T-cell (primary cell): ENCODE measurements around the gene TMEM234. TPM values are rescaled to one million over a fixed set of nuclear protein-coding genes. Genes with fewer than 3 reads are reported as not detected.
A peak's percentile ranks its signal among the peaks of the same experiment; 100 is the strongest.

ENCODE experiments used
- ATAC-seq, 4 experiments: fragments of 200-7000 bp in 3 of 4; fragments of 150-1000 bp in 1 of 4; cut with Tn5 transposase; replicated peaks in 1 of 4; 1 replicate in 3 of 4; 2 replicates in 1 of 4; pipeline ENCODE4 v1.10.0; 2021; ENCODE audit warnings: moderate library complexity in 3 of 4, mild to moderate bottlenecking in 2 of 4, moderate number of reproducible peaks in 1 of 4
- CTCF ChIA-PET, 2 donors: fragments of 300-600 bp; sonication (Branson Sonifier 250); formaldehyde crosslinking; loops; one replicate each; lab custom pipeline; 2022; ENCODE audit warnings: antibody characterized with exemption in 2 of 2; lab: Charles Lee
- POLR2A ChIA-PET, 2 donors: fragments of 300-600 bp; sonication (Branson Sonifier 250); formaldehyde crosslinking; loops; one replicate each; lab custom pipeline; 2022; ENCODE audit warnings: antibody characterized with exemption in 2 of 2; lab: Charles Lee
- DNase-seq, 35 experiments: peaks; one replicate each; pipeline versions ENCODE4 v3.0.0 to v3.0.0-alpha.2; 2013 to 2023
- H3K27ac ChIP-seq: one replicate; pipeline ENCODE4 v1.5.1; 2013; ENCODE audit warnings: low read length
- H3K27me3 ChIP-seq, 2 experiments: replicated peaks in 1 of 2; 1 replicate in 1 of 2; 2 replicates in 1 of 2; pipeline versions ENCODE4 v1.6.1 to v1.7.0; 2013; ENCODE audit warnings: low read length in 1 of 2, mixed read lengths in 1 of 2; ENCODE audit not compliant: control insufficient read depth in 2 of 2, insufficient read depth in 2 of 2; ENCODE audit errors: extremely low read depth in 1 of 2
- H3K36me3 ChIP-seq, 2 donors: 1 replicate in 1 of 2; 2 replicates in 1 of 2; pipeline versions ENCODE4 v1.6.1 to v1.7.0; 2013; ENCODE audit warnings: low read length in 1 of 2; ENCODE audit not compliant: control insufficient read depth in 2 of 2, insufficient read depth in 1 of 2; ENCODE audit errors: extremely low read depth in 1 of 2
- H3K4me1 ChIP-seq, 2 experiments: 1 replicate in 1 of 2; 2 replicates in 1 of 2; pipeline versions ENCODE4 v1.6.1 to v1.7.0; 2013; ENCODE audit warnings: low read length in 2 of 2, mixed read lengths in 1 of 2; ENCODE audit not compliant: insufficient read depth in 2 of 2, control insufficient read depth in 1 of 2; ENCODE audit errors: extremely low read depth in 1 of 2
- H3K4me3 ChIP-seq, 2 donors: 1 replicate in 1 of 2; 2 replicates in 1 of 2; pipeline versions ENCODE4 v1.5.1 to v1.7.0; 2013; ENCODE audit warnings: mild to moderate bottlenecking in 2 of 2, low read length in 1 of 2, moderate library complexity in 1 of 2; ENCODE audit not compliant: control insufficient read depth in 1 of 2; ENCODE audit errors: extremely low read depth in 1 of 2
- H3K9me3 ChIP-seq: 2 replicates; pipeline ENCODE4 v1.7.0; 2013
- H3K27ac Mint-ChIP-seq, 2 donors: one replicate each; pipeline ENCODE4 v1.8.0; 2020 to 2021; ENCODE audit warnings: mild to moderate bottlenecking in 2 of 2, mixed read lengths in 2 of 2
- H3K27me3 Mint-ChIP-seq, 2 donors: one replicate each; pipeline ENCODE4 v1.8.0; 2021 to 2022; ENCODE audit warnings: mixed read lengths in 2 of 2
- H3K36me3 Mint-ChIP-seq: one replicate; pipeline ENCODE4 v1.8.0; 2021; ENCODE audit warnings: mixed read lengths
- H3K4me1 Mint-ChIP-seq, 3 donors: one replicate each; pipeline ENCODE4 v1.8.0; 2020 to 2022; ENCODE audit warnings: mixed read lengths in 3 of 3, mild to moderate bottlenecking in 1 of 3
- H3K4me3 Mint-ChIP-seq, 3 donors: one replicate each; pipeline ENCODE4 v1.8.0; 2020 to 2022; ENCODE audit warnings: mild to moderate bottlenecking in 3 of 3, mixed read lengths in 3 of 3, moderate library complexity in 3 of 3
- H3K9me3 Mint-ChIP-seq, 3 donors: one replicate each; pipeline ENCODE4 v1.8.0; 2020 to 2022; ENCODE audit warnings: mixed read lengths in 3 of 3
- WGBS: methylation state at CpG from one replicate; pipeline ENCODE4 v1.1.5; 2013; ENCODE audit warnings: missing lambda C conversion rate; ENCODE audit not compliant: insufficient coverage; 5-methylcytosine and 5-hydroxymethylcytosine counted together
- total RNA-seq, 35 experiments: library from RNA in 6 of 35; stranded (reverse) in 6 of 35; fragments of 120-200 nt in 1 of 35; gene quantifications; one replicate each; pipeline versions ENCODE4 v1.2.1 to v1.2.4 and lab custom pipeline; 2013 to 2026

TMEM234 gene
- total RNA-seq, 5 donors from 2014 or later (not counting 1 experiment from before 2014, with no cell fraction given): 14.0 to 29.6 (median 26.0) TPM

DNA sequence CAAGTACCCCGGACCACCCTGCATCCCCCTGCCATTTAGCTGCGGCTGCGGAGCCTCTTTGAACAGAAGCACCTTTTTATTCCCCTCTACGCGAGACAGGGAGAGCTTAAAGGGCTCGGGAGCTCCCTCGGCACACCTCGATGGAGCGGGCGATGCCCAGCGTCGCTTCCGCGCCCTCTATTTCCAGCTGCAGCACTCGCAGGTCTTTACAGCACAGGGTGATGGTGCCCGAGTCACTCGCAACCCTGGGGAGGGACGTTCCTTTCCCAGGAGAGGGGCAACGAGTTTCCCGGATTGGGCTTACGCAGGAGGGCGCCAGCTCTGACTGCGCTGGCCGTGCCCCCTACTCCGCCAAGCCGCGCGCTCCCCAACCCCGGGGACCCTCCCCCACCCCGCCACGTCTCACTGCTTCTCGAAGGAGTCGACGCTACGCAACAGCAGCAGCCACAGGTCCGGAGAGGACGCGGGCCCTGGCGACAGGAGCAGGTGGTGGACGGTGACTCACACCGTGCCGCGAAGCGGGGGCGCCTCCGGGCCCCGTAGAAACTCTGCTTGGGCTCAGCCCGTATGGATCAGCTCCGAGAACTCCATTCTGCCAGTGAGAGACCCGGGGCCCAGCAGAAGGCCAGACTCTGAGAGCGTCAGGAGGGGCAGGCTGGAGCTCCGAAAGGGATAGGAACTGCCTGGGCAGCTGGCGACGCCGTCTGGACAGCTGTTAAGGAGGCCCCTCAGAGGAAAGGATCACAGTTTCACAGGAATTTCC, 19.0 kb upstream of the TMEM234 start:
- Histone ChIP-seq H3K4me1 (peaks cover 5 to 30% of the 10 kb centered on the region in 2 experiments), H3K27ac (peak overlapping the region; percentile 42), H3K27me3 (no peaks in the 10 kb centered on the region), H3K36me3 (no peaks in the 10 kb centered on the region), H3K4me3 (peak overlapping the region; percentile 75 to 89), H3K9me3 (no peaks in the 10 kb centered on the region)
- Mint-ChIP-seq H3K27ac (peak overlapping the region; percentile 71 to 86), H3K27me3 (no peaks in the 10 kb centered on the region), H3K36me3 (no peaks in the 10 kb centered on the region), H3K9me3 (no peaks in the 10 kb centered on the region), H3K4me3 (peak overlapping the region; percentile 84 to 89 (median 87)), H3K4me1 (peaks cover 14 to 23% (median 22%) of the 10 kb centered on the region in 3 donors)
- POLR2A ChIA-PET: interaction anchor here (0.5 to 1.7 kb wide), 12 partner anchors 8 to 242 kb away, joined by 3 to 7 read pairs (median 4); partner anchors contain the start of genes BSDC1 (in 1 of the 2), LCK (in 1 of the 2) and MARCKSL1 (in 1 of the 2)
- ATAC-seq (peak; percentile 72 to 81 (median 76)), DNase-seq (peak in 15 of 35 experiments; percentile 10 to 61 (median 39))
- CTCF ChIA-PET: interaction anchor here (0.6 to 2.2 kb wide), 7 partner anchors 13 to 59 kb away, joined by 4 to 16 read pairs (median 7); partner anchors contain the start of gene HDAC1 (in 1 of the 2)
- WGBS: 11% methylated on average over 53 of the region's 55 CpGs

DNA sequence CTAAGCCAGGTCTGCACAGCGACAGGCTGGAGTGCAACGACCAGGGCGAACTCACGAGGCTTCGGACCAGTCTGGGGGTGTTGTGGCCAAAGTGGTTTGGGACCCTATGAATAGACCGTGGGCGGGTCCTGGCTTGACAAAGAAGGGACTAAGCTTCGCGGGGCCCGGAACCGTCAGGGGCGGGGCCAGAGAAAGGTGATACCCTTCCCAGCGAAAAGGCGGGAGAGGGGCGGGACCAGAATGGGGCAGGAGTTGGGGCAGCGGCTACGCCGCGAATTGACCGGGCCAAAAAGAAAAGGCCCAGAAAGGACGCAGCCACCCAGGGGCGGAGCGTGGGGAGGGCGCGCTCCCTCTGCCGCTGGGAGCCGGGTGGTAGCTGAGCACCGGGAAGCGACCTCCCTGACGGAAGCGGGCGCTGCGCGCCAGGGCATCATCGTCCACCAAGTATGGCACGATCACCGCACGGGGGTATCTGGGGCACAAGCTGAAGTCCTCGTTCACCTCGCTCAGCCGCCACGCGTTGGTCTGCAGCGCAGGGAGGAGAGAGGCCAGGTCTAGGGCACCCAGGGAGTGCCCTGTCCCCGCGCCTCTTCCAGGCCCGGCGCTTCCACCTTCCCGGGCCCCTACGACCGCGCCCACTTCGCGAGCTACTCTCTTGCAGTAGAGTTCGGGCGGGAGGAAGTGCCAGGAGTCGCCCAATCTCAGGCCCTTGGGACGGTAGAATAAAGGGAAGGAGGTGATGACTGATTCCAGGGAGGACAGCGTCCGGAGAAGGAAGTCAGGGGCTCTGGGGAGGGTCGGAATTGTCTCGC, 18.2 kb upstream of the TMEM234 start:
- Histone ChIP-seq H3K9me3 (no peaks in the 10 kb centered on the region), H3K4me3 (peak overlapping the region; percentile 75 to 89), H3K36me3 (no peaks in the 10 kb centered on the region), H3K27ac (peak overlapping the region; percentile 42), H3K4me1 (peaks cover 5 to 30% of the 10 kb centered on the region in 2 experiments), H3K27me3 (no peaks in the 10 kb centered on the region)
- ATAC-seq (peak; percentile 75 to 86 (median 78)), DNase-seq (peak; percentile 30 to 78 (median 58))
- peaks cover 13 to 17% (median 16%) of the 10 kb centered on the region in 3 donors for H3K4me1 Mint-ChIP-seq
- H3K4me3 Mint-ChIP-seq: peak overlapping the region; percentile 84 to 89 (median 87)
- ChIA-PET POLR2A (interaction anchor here (0.5 to 1.7 kb wide), 11 partner anchors 9 to 154 kb away, joined by 3 to 6 read pairs (median 3); partner anchors contain the start of genes MARCKSL1 (in 2 of the 2), BSDC1 (in 1 of the 2) and LCK (in 1 of the 2)), CTCF (interaction anchor here (1.0 to 2.2 kb wide), 6 partner anchors 8 to 51 kb away, joined by 4 to 16 read pairs (median 8); partner anchors contain the start of gene HDAC1 (in 1 of the 2))
- H3K36me3 Mint-ChIP-seq: no peaks in the 10 kb centered on the region
- no peaks in the 10 kb centered on the region for H3K27me3 Mint-ChIP-seq
- peak overlapping the region; percentile 71 to 86 for H3K27ac Mint-ChIP-seq
- no peaks in the 10 kb centered on the region for H3K9me3 Mint-ChIP-seq
- WGBS: 6% methylated on average over 56 of the region's 62 CpGs

DNA sequence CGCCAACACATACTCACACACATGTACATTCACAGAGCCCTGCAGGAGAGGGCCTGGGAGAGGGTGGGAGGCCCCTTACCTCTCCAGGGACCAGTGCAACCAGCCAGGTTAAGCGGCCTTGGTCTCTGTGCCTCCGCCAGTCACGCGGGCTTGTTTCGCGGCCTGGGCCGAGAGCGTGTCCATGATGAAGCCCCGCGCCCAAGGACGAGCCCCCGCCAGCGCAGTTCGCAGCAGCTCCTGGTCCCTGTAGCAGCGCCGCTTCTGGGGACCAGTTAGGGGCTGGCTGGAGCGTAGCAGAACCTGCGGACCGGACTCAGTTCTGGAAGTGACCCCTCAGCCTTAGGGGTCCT, 17.6 kb upstream of the TMEM234 start:
- Mint-ChIP-seq H3K36me3 (no peaks in the 10 kb centered on the region), H3K9me3 (no peaks in the 10 kb centered on the region), H3K4me3 (peak overlapping the region; percentile 84 to 89 (median 87)), H3K27me3 (no peaks in the 10 kb centered on the region), H3K4me1 (peaks cover 13 to 17% (median 16%) of the 10 kb centered on the region in 3 donors), H3K27ac (peak overlapping the region in 1 of 2 donors; percentile 66)
- 96% methylated on average over 19 of the region's 20 CpGs for WGBS
- DNase-seq (no peak), ATAC-seq (no peak)
- Histone ChIP-seq H3K9me3 (no peaks in the 10 kb centered on the region), H3K27me3 (no peaks in the 10 kb centered on the region), H3K4me1 (peaks cover 5 to 30% of the 10 kb centered on the region in 2 experiments), H3K4me3 (peak overlapping the region; percentile 75 to 89), H3K36me3 (no peaks in the 10 kb centered on the region), H3K27ac (no peak overlapping the region)
- POLR2A ChIA-PET: interaction anchor here (0.5 to 1.7 kb wide), 5 partner anchors 10 to 154 kb away, joined by 3 to 6 read pairs (median 4); partner anchors contain the start of genes BSDC1 (in 1 of the 2) and MARCKSL1 (in 1 of the 2)
- CTCF ChIA-PET: interaction anchor here (0.5 to 2.2 kb wide), 7 partner anchors 9 to 126 kb away, joined by 3 to 16 read pairs (median 7); partner anchors contain the start of gene HDAC1 (in 1 of the 2)

DNA sequence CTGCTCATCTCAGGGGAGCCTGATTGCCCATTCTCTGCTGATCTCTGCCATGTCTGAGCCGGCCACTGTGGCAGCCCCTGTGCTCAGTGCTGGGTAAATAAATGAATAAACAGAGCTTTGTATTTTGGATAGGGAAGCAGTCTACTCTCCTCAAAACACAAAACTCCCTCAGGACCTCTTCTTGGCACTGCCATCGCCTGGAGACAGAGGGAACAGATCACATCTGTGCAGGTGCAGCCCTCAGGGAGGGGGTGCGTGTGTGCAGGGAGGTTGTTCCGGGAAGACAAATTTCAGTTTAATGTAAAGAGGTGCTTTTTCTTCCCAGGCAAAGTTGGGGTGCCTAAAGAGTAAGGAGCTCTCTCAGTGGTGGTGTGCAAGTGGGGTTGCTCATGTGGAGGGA, 17.2 kb upstream of the TMEM234 start:
- Histone ChIP-seq H3K4me1 (peaks cover 5 to 30% of the 10 kb centered on the region in 2 experiments), H3K27me3 (no peaks in the 10 kb centered on the region), H3K4me3 (no peak overlapping the region), H3K36me3 (no peaks in the 10 kb centered on the region), H3K27ac (no peak overlapping the region), H3K9me3 (no peaks in the 10 kb centered on the region)
- H3K4me1 Mint-ChIP-seq: peaks cover 13 to 17% (median 16%) of the 10 kb centered on the region in 3 donors
- ATAC-seq: no peak
- ChIA-PET POLR2A (interaction anchor here in 1 of 2 donors (1.7 kb wide), 1 partner anchor 10 kb away, joined by 6 read pairs; no protein-coding TSS in a partner anchor), CTCF (interaction anchor here (0.5 to 1.2 kb wide), 3 partner anchors 9 to 126 kb away, joined by 3 to 4 read pairs (median 4); no protein-coding TSS in a partner anchor)
- peak overlapping the region in 1 of 2 donors; percentile 45 for H3K27ac Mint-ChIP-seq
- H3K9me3 Mint-ChIP-seq: no peaks in the 10 kb centered on the region
- H3K36me3 Mint-ChIP-seq: no peaks in the 10 kb centered on the region
- DNase-seq: no peak
- no peaks in the 10 kb centered on the region for H3K27me3 Mint-ChIP-seq
- no CpG with 5 or more reads among the region's 4 CpGs for WGBS
- peak overlapping the region; percentile 84 to 89 (median 87) for H3K4me3 Mint-ChIP-seq

GRCh38 chr1:32234792-32235191, 12.6 kb upstream of the TMEM234 start:
- H3K4me1 ChIP-seq: peaks cover 0 to 2% of the 10 kb centered on the region in 2 experiments
- 90% methylated on average over 7 of the region's 7 CpGs for WGBS
- no peak overlapping the region for H3K27ac Mint-ChIP-seq
- no peaks in the 10 kb centered on the region for H3K9me3 Mint-ChIP-seq
- H3K36me3 ChIP-seq: peaks cover 0 to 17% of the 10 kb centered on the region in 2 donors
- ATAC-seq: peak in 1 of 4 experiments; percentile 14
- H3K27me3 Mint-ChIP-seq: no peaks in the 10 kb centered on the region
- no peaks in the 10 kb centered on the region for H3K9me3 ChIP-seq
- H3K4me3 ChIP-seq: no peak overlapping the region
- no peaks in the 10 kb centered on the region for H3K27me3 ChIP-seq
- H3K36me3 Mint-ChIP-seq: peaks cover 5% of the 10 kb centered on the region
- H3K4me3 Mint-ChIP-seq: no peak overlapping the region
- DNase-seq: no peak
- no peak overlapping the region for H3K27ac ChIP-seq
- no peaks in the 10 kb centered on the region for H3K4me1 Mint-ChIP-seq
- POLR2A ChIA-PET: no interaction called here
- CTCF ChIA-PET: interaction anchor here (0.5 to 0.9 kb wide), 2 partner anchors 13 to 15 kb away, joined by 3 to 6 read pairs; no protein-coding TSS in a partner anchor
